Iris pigment epithelial cell (primary cell): ENCODE measurements around the gene PGAM2.

Source experiments
- DNase-seq: peaks from one replicate; pipeline ENCODE4 v3.0.0-alpha.2; 2011; ENCODE audit warnings: low read depth

PGAM2 gene

GRCh38 chr7:44103566-44103922 is 38.2 kb upstream of the PGAM2 start:
- DNase-seq = no peak

GRCh38 chr7:44102846-44103565 is 37.6 kb upstream of the PGAM2 start:
- no peak for DNase-seq

DNA sequence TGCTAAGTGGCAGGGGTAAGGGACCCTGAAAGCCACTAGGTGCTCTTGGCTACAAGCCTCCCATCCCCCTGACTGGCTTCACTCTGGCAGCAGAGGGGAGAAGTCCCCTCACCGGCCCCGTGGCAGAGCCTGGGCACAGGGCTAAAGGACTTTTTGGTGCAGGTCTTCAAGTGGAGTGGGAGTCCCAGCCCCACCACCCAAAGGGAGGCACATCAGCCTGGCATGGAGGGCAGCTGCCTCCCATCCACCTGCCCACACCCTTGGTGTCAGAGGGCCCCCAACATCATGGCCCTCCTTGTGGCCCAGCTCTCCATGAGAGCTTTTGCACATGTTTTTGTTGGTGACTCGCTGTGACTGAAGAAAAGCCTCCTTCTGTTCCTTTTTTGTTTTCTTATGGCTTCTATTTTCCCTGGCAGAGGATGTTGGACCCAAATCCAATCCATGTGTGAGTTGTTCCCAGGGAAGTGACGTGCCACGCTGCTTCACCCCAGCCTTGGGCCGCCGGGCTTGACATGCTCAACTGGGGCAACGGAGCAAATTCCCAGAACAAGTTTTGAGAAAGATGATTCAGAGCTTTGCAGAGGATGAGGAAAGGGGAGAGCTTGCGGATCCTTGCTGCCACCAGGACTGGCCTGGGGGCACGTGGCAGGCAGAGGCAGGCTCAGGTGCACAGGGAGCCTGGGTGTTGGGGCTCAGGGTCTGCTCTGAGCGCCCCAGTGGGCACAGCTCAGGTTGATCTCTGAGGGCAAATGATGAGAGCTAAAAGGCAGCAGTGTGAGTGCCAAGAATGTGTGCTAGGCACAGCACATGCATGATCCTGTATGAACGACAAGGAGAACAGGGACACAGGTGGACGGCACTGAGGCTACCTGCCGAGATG is 36.8 kb upstream of the PGAM2 start:
- DNase-seq = peak; percentile 62

DNA sequence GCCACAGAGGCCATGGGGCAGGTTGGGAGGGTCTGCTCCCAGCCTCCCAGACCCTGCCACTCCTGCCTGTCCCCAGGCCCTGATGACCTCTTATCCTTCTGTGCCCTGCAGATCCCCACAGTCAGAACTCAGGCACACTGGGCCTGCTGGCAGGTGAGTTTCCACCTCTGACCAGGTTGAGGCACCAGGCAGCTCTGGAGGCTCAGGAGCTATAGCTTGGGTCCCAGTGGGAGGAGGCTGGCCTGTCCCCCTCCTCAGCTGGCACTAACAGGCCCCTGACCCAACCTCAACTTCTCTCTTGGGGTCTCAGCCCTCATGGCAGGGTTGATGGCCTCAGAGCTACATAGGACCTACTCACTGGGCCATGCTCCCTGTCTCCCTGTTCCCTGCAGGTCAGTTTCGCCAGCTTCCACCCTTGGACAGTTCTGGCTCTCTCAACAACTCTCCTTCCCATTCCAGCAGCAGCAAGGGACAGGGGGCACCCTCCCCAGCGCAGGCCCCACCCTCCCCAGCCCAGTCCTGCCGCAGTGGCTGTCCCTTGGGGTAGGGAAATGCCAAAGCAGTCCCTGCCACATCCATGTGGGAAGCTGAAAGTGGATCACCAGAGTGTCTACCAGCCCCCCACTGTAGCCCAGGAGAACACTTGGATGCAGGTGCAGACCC is 36.1 kb upstream of the PGAM2 start:
- no peak for DNase-seq

GRCh38 chr7:44100458-44101302 is 35.3 kb upstream of the PGAM2 start:
- DNase-seq = peak; percentile 79

DNA sequence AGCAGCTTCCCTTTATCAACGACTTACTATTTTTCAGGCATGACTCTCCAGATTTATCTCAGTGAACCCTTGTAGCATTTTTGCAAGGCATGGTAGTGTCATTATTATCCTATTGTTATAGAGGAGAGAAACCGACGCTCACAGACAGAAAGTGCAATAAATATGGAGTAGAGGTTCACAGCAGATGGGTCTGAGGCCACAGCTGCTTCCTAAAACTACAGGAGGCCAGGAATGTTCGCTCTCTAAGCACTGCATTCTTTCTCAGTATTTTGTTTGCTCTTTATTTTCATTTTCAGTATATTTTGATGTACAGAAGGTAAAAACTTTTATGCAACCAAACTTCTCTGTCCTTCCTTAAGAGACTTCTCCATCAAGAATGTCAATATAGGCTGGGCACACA is 34.3 kb upstream of the PGAM2 start:
- DNase-seq = no peak

GRCh38 chr7:44098092-44099068 is 33.0 kb upstream of the PGAM2 start:
- no peak for DNase-seq

DNA sequence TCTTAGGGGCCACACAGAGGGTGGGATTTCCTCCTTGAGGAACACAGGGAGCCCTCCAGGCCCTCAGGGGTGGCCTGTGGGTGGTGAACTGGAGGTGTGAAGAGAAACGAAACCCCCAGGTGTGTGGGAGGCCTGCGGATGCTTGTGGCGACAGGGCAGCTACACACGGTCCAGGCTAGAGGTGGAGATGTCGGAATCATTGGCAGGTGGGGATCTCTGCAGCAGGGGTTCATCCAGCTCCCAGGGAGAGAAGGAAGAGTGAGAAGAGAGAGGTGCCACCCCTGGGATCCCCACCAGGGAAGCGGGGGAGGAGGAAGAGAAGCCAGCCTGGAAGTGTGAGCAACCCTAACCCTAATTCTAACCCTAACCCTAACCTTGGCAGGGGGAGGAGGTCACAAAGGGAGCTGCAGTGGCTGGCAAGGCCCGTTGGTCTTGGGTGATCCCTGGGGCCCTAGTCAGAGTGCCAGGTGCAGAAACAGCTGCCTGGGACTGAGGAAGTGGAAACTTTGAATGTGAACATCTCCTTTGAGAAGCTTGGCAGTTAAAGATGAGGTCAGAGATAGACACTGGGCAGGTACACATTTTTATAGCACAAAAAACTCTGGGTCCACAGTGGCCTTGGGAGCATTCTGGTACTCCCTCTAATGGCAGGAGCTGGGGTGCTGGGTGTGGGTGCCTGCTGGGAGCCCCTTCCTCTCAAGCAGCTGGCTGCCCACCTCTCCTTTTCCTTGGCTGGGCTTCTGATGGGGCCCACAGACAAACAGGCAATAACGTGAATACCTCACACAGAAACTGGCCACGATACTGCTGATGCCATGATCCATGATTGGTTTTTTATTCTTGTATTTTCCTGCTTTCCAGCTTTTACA is 31.9 kb upstream of the PGAM2 start:
- DNase-seq = no peak

DNA sequence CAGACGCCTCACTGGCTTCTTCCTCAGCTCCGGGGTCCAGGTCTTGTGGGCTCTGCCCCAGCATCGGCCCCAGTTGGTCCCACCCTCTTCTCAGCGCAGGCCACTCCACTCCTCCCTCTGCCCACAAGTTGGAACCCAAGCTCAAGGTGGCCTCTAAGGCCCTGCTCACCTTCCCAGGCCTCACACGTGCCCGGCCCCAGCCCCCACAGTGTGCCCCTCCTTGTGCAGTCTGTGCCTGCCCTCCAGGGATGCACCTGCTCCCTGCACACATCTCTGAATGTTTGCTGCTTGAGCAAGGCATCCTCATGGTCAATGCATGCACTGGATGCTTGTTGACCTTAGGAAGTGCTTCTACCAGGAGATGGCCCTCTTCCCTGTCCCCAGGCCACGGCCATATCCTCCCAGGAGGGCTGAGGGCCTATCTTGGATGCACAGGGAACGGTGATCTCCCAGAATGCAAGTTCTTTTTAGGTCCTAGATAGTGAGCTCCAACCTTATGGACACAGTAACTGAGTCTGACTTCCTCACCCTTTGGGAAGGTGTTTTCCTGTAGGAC is 31.0 kb upstream of the PGAM2 start:
- DNase-seq = no peak

- no peak for DNase-seq
Measured at GRCh38 chr7:44095781-44096180, 30.4 kb upstream of the PGAM2 start.

DNA sequence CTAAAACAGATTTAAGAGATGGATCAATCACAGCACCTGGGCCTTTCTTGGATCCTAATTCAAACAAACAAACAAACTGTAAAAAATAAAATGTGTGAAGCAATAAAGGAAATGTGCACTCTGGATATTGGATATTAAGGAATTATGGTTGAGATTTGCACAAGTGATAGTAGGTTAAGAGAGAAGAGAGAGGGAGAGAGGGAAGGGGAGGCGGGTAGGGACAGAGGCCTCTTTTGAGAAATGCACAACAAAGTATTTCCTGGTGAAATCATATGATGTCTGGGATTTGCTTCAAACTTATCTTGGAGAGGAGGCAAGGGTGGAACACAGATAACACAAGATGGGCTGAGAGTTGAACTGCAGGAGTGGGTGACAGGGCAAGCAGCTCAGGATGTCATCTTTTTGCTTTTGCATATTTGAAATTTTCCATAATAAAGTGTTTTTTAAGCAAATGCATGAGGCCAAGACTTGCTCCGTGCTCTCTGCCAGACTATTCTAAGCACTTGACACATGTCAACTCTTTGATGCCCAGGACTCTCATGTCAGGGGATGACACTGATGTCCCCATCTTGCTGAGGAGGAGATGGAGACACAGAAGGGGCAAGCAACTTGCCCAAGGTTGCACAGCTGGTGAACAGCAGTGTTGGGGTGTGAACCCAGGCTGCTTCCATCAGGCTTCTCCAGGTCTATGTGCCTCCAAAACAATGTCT is 29.7 kb upstream of the PGAM2 start:
- DNase-seq = no peak

GRCh38 chr7:44094365-44094764 is 29.0 kb upstream of the PGAM2 start:
- no peak for DNase-seq

- DNase-seq = no peak
Measured at GRCh38 chr7:44093102-44093641, 27.8 kb upstream of the PGAM2 start.

GRCh38 chr7:44087911-44088838 is 22.8 kb upstream of the PGAM2 start:
- peak; percentile 55 for DNase-seq

- DNase-seq = no peak
Measured at GRCh38 chr7:44086627-44087026, 21.3 kb upstream of the PGAM2 start.

- no peak for DNase-seq
Measured at GRCh38 chr7:44085546-44085945, 20.2 kb upstream of the PGAM2 start.

DNA sequence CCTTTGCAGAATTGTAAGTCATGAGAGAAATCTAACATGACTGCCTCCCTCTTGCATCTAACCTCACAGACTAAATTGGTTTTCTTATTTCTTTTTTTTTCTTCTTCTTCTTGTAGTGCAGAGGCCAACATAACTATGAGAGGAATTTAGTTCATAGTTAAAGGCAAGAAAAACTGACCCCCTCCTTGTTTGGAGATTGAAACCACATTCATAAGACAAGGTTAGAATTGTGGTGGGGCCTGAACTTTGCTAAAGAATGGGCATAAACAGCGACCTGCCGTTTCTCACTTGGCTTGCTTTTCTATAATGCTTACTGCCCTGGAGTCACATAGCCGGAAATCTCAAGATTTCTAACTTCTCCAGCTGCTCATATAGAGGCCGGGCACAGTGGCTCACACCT is 19.3 kb upstream of the PGAM2 start:
- peak; percentile 55 for DNase-seq
